B cell (primary cell): Measurements from ENCODE around the gene ABHD3. TPM values are rescaled to one million over a fixed set of nuclear protein-coding genes. Genes with fewer than 3 reads are reported as not detected.
"Not testable (repeated sequence)": the region's sequence is repeated elsewhere in the genome, so short reads cannot be mapped to it uniquely, and the experiment has no call there.

ENCODE experiments used
- ATAC-seq: fragments of 200-7000 bp; cut with Tn5 transposase; one replicate; pipeline ENCODE4 v1.10.0; 2021; ENCODE audit warnings: low read depth, mild to moderate bottlenecking, moderate number of reproducible peaks, moderate library complexity
- CTCF ChIA-PET: fragments of 350-600 bp; sonication (Branson Sonifier 250); formaldehyde crosslinking; loops from one replicate; lab custom pipeline; 2021; ENCODE audit warnings: antibody characterized with exemption, inconsistent platforms; lab: Charles Lee
- POLR2A ChIA-PET: fragments of 350-600 bp; sonication (Branson Sonifier 250); formaldehyde crosslinking; loops from one replicate; lab custom pipeline; 2021; ENCODE audit warnings: antibody characterized with exemption; lab: Charles Lee
- DNase-seq: peaks from one replicate; pipeline ENCODE4 v3.0.0; 2013
- H2AFZ ChIP-seq: 2 replicates; pipeline ENCODE4 v1.6.1; 2012; ENCODE audit warnings: mild to moderate bottlenecking, low read depth, low read length; ENCODE audit not compliant: insufficient read depth, poor library complexity, severe bottlenecking
- H3K27ac ChIP-seq, 2 donors: 1 replicate in 1 of 2; 2 replicates in 1 of 2; pipeline ENCODE4 v1.5.1; 2012 to 2013; ENCODE audit warnings: low read length in 2 of 2, mild to moderate bottlenecking in 2 of 2, moderate library complexity in 1 of 2
- H3K27me3 ChIP-seq, 4 experiments: fragments of 200-600 bp in 1 of 4; sonication (generic) in 1 of 4; replicated peaks in 1 of 4; 1 replicate in 2 of 4; 2 replicates in 2 of 4; pipeline versions ENCODE4 v1.6.1 to v1.7.0; 2013 to 2016; ENCODE audit warnings: low read length in 3 of 4, mild to moderate bottlenecking in 2 of 4, mixed read lengths in 1 of 4, moderate library complexity in 1 of 4; ENCODE audit not compliant: insufficient read depth in 4 of 4, control insufficient read depth in 3 of 4; ENCODE audit errors: control extremely low read depth in 1 of 4
- H3K36me3 ChIP-seq, 2 experiments: replicated peaks in 1 of 2; 1 replicate in 1 of 2; 2 replicates in 1 of 2; pipeline versions ENCODE4 v1.6.1 to v1.7.1; 2013; ENCODE audit warnings: low read length in 1 of 2; ENCODE audit not compliant: insufficient read depth in 2 of 2, control insufficient read depth in 1 of 2; ENCODE audit errors: control extremely low read depth in 1 of 2, extremely low read depth in 1 of 2
- H3K4me1 ChIP-seq, 2 donors: fragments of 200-600 bp in 1 of 2; sonication (generic) in 1 of 2; 1 replicate in 1 of 2; 2 replicates in 1 of 2; pipeline versions ENCODE4 v1.5.1 to v1.6.1; 2013 to 2017; ENCODE audit warnings: low read length in 2 of 2; ENCODE audit not compliant: control insufficient read depth in 2 of 2, insufficient read depth in 2 of 2
- H3K4me2 ChIP-seq: replicated peaks from 2 replicates; pipeline ENCODE3; 2012; ENCODE audit warnings: mild to moderate bottlenecking, low read depth, low read length; ENCODE audit not compliant: poor library complexity, severe bottlenecking
- H3K4me3 ChIP-seq, 5 experiments: fragments of 200-600 bp in 1 of 5; sonication (generic) in 1 of 5; 1 replicate in 3 of 5; 2 replicates in 2 of 5; pipeline versions ENCODE4 v1.5.1 to v1.7.0; 2011 to 2016; ENCODE audit warnings: low read length in 4 of 5, mild to moderate bottlenecking in 4 of 5, low read depth in 2 of 5, control low read depth in 1 of 5, moderate library complexity in 1 of 5; ENCODE audit not compliant: insufficient read depth in 1 of 5; ENCODE audit errors: control extremely low read depth in 1 of 5, extremely low read depth in 1 of 5
- H3K79me2 ChIP-seq: fragments of 200-600 bp; sonication (generic); one replicate; pipeline ENCODE4 v1.6.0; 2016; ENCODE audit warnings: low read length; ENCODE audit not compliant: control insufficient read depth, insufficient read depth
- H3K9ac ChIP-seq: fragments of 200-600 bp; sonication (generic); 2 replicates; pipeline ENCODE4 v1.6.1; 2017; ENCODE audit warnings: mild to moderate bottlenecking, low read length, moderate library complexity
- H3K9me3 ChIP-seq, 3 donors: one replicate each; pipeline versions ENCODE4 v1.6.1 to v1.7.1; 2013; ENCODE audit warnings: low read length in 2 of 3; ENCODE audit not compliant: control insufficient read depth in 2 of 3, insufficient read depth in 1 of 3; ENCODE audit errors: control extremely low read depth in 1 of 3
- H4K20me1 ChIP-seq: 2 replicates; pipeline ENCODE4 v1.6.0; 2012; ENCODE audit warnings: mild to moderate bottlenecking, low read length; ENCODE audit not compliant: insufficient read depth, control insufficient read depth, poor library complexity, severe bottlenecking
- H3K27ac Mint-ChIP-seq: one replicate; pipeline ENCODE4 v1.8.0; 2021; ENCODE audit warnings: mixed read lengths
- H3K27me3 Mint-ChIP-seq: one replicate; pipeline ENCODE4 v1.8.0; 2021; ENCODE audit warnings: mixed read lengths
- H3K4me1 Mint-ChIP-seq: one replicate; pipeline ENCODE4 v1.8.0; 2021; ENCODE audit warnings: mixed read lengths
- H3K4me3 Mint-ChIP-seq: one replicate; pipeline ENCODE4 v1.8.0; 2021; ENCODE audit warnings: mixed read lengths
- H3K9me3 Mint-ChIP-seq: one replicate; pipeline ENCODE4 v1.8.0; 2022; ENCODE audit warnings: mixed read lengths; ENCODE audit not compliant: insufficient read depth
- EZH2 ChIP-seq: IDR thresholded peaks from 2 replicates; pipeline ENCODE4 v1.6.1; 2012; ENCODE audit warnings: borderline replicate concordance, low read depth, mild to moderate bottlenecking, moderate library complexity, low read length; ENCODE audit not compliant: insufficient read depth, poor library complexity, severe bottlenecking
- WGBS: methylation state at CpG from one replicate; pipeline ENCODE4 v1.1.5; 2013; ENCODE audit warnings: missing lambda C conversion rate; ENCODE audit not compliant: insufficient coverage; 5-methylcytosine and 5-hydroxymethylcytosine counted together
- intact Hi-C: fragments of 100-400 bp; cut with micrococcal nuclease; formaldehyde crosslinking; loops from one replicate; pipeline ENCODE4 v1.10.0; 2022
- polyA plus RNA-seq: library from polyadenylated mRNA; depleted of rRNA; stranded (reverse); fragments of >200 nt; gene quantifications from 2 replicates; pipeline ENCODE4 v1.2.3, GENCODE V29; 2012
- total RNA-seq, 2 donors: library from RNA; stranded (reverse); fragments of 120-200 nt in 1 of 2; gene quantifications; 1 replicate in 1 of 2; 2 replicates in 1 of 2; pipeline versions ENCODE4 v1.2.3 to v1.2.4, GENCODE V29; 2013 to 2022
- TF ChIP-seq, protein P1 (sequence below): fragments of 200-600 bp; IDR thresholded peaks from one replicate; pipeline ENCODE4 v1.8.0; 2022; ENCODE audit warnings: antibody characterized with exemption, mild to moderate bottlenecking

ABHD3 gene
- total and polyA plus RNA-seq, 2 donors (not counting 1 experiment from before 2014, with no cell fraction given), result 24.7 to 27.6 TPM

DNA sequence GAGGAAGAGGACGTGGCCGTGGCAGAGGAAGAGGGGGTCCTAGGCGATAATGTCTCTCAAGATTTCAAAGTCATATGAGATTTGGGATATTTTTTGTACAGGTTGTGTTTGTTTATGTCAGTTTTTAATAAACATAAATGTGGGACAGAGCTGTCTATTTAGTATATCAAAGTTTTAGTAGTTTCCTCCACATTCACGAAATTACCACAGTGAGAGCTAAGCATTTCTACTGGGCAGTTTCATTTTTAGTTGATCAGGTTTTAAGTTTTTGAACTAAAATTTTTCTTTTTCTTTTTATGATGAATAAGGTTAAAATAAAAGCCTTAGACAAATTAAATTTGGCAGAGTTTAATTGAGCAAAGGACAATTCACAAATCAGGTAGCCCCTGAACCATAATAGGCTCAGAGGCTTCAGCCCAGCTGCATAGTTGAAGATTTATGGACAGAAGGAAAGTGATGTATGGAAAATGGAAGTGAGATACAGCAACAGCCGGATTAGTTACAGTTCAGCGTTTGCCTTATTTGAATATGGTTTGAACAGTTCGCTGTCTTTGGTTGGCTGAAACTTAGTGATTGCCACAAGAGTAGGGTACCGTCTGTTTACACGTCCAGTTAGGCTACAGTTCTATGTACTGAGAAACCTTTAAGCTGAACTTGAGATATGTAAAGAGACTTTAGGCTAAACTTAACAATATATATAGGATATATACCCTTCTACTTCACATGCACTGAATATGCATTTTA is 75.3 kb downstream of the ABHD3 start:
- TF ChIP-seq EZH2, result no peak
- TF ChIP-seq, protein P1, sequence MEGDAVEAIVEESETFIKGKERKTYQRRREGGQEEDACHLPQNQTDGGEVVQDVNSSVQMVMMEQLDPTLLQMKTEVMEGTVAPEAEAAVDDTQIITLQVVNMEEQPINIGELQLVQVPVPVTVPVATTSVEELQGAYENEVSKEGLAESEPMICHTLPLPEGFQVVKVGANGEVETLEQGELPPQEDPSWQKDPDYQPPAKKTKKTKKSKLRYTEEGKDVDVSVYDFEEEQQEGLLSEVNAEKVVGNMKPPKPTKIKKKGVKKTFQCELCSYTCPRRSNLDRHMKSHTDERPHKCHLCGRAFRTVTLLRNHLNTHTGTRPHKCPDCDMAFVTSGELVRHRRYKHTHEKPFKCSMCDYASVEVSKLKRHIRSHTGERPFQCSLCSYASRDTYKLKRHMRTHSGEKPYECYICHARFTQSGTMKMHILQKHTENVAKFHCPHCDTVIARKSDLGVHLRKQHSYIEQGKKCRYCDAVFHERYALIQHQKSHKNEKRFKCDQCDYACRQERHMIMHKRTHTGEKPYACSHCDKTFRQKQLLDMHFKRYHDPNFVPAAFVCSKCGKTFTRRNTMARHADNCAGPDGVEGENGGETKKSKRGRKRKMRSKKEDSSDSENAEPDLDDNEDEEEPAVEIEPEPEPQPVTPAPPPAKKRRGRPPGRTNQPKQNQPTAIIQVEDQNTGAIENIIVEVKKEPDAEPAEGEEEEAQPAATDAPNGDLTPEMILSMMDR, result no peak
- peak; percentile 36 for DNase-seq
- Histone ChIP-seq H3K36me3 (peaks cover 5 to 32% of the 10 kb centered on the region in 2 experiments), H3K4me1 (peaks cover 0 to 5% of the 10 kb centered on the region in 2 donors), H3K27ac (peak overlapping the region; percentile 18 to 75), H4K20me1 (no peaks in the 10 kb centered on the region), H3K4me3 (no peak overlapping the region), H3K79me2 (peaks cover 10% of the 10 kb centered on the region), H3K27me3 (no peaks in the 10 kb centered on the region), H3K9ac (no peak overlapping the region), H3K9me3 (no peaks in the 10 kb centered on the region), H2AFZ (peak overlapping the region; percentile 41), H3K4me2 (peak overlapping the region; percentile 30)
- ChIA-PET CTCF (interaction anchor here (0.5 to 2.0 kb wide), 3 partner anchors 17 to 236 kb away, joined by 3 to 7 read pairs (median 5); partner anchors contain the start of genes ESCO1 and SNRPD1), POLR2A (no interaction called here)
- 57% methylated on average over 7 of the region's 9 CpGs for WGBS
- H3K9me3 Mint-ChIP-seq, result no peaks in the 10 kb centered on the region
- H3K27me3 Mint-ChIP-seq, result no peaks in the 10 kb centered on the region
- intact Hi-C loops, result no loop called here
- peaks cover 15% of the 10 kb centered on the region for H3K4me1 Mint-ChIP-seq
- no peak overlapping the region for H3K4me3 Mint-ChIP-seq
- peak; percentile 58 for ATAC-seq
- peak overlapping the region; percentile 68 for H3K27ac Mint-ChIP-seq

DNA sequence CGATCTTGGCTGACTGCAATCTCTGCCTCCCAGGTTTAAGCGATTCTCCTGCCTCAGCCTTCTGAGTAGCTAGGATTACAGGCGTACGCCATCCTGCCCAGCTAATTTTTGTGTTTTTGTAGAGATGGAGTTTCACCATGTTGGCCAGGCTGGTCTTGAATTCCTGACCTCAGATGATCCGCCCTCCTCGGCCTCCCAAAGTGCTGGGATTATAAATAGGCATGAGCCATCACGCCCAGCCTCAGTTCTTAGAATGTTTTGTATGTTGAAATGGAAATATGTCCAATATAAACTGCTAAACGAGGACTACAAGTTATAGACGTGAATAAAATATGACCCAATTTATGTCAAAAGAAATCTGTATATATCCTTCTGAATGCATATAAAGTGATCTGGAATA is 82.9 kb downstream of the ABHD3 start:
- H3K9me3 Mint-ChIP-seq, H3K4me1 ChIP-seq, H2AFZ ChIP-seq, H3K27me3 Mint-ChIP-seq, intact Hi-C loops, H3K27ac Mint-ChIP-seq, H3K4me3 ChIP-seq, H3K4me3 Mint-ChIP-seq, H3K9ac ChIP-seq, H3K9me3 ChIP-seq, ATAC-seq, H3K4me2 ChIP-seq, DNase-seq, H3K27ac ChIP-seq, POLR2A ChIA-PET, H3K27me3 ChIP-seq: not testable (repeated sequence)
- CTCF ChIA-PET, result interaction anchor here (1.3 kb wide), 1 partner anchor 21 kb away, joined by 3 read pairs; the partner anchor contains the start of gene ESCO1
- Histone ChIP-seq H3K36me3 (peaks cover 8 to 36% of the 10 kb centered on the region in 2 experiments), H3K79me2 (peaks cover 79% of the 10 kb centered on the region), H4K20me1 (peaks cover 53% of the 10 kb centered on the region)
- 100% methylated on average over 4 of the region's 9 CpGs for WGBS
- H3K4me1 Mint-ChIP-seq, result peaks cover 10% of the 10 kb centered on the region
